ENCODE measurements around the gene ISG15.

The ISG15 gene

GRCh38 chr1:1061682-1062345 is 48.5 kb downstream of the ISG15 start:
- DNase-seq (ENCODE audit: low read depth): no peak

- DNase-seq (ENCODE audit: low read depth): no peak
Observed at GRCh38 chr1:1062348-1063163, 49.3 kb downstream of the ISG15 start.

GRCh38 chr1:1063261-1063944 is 50.1 kb downstream of the ISG15 start:
- DNase-seq (ENCODE audit: low read depth): no peak
